HG02870 (cell line): ENCODE results near the gene LCN12.
"Not testable (repeated sequence)": the region's sequence is repeated elsewhere in the genome, so short reads cannot be mapped to it uniquely, and the experiment has no call there.

Source experiments
- ATAC-seq: cut with Tn5 transposase; IDR thresholded peaks from one replicate; pipeline ENCODE4 v1.9.1; 2021; ENCODE audit warnings: mild to moderate bottlenecking, moderate library complexity; ENCODE audit not compliant: unreplicated experiment

LCN12 gene

GRCh38 chr9:136985027-136985602, 33.0 kb downstream of the LCN12 start:
- no peak for ATAC-seq

- no peak for ATAC-seq
Observed at GRCh38 chr9:136985853-136986252, 33.8 kb downstream of the LCN12 start.

- no peak for ATAC-seq
Observed at GRCh38 chr9:136988872-136989271, 36.8 kb downstream of the LCN12 start.

- no peak for ATAC-seq
Observed at GRCh38 chr9:136990242-136990911, 38.3 kb downstream of the LCN12 start.

- ATAC-seq, result no peak
Observed at GRCh38 chr9:136991993-136992818, 40.1 kb downstream of the LCN12 start, which contains the start of gene PAXX. Gene PAXX (plus strand): TSS chr9:136992422. CDS start chr9:136992444, 22 bp downstream.

GRCh38 chr9:136992819-136993369, 40.8 kb downstream of the LCN12 start:
- ATAC-seq, result no peak

GRCh38 chr9:136994180-136994887, 42.3 kb downstream of the LCN12 start:
- no peak for ATAC-seq

- no peak for ATAC-seq
Observed at GRCh38 chr9:136994888-136995230, 42.8 kb downstream of the LCN12 start.

- ATAC-seq, result no peak
Observed at GRCh38 chr9:136995362-136995761, 43.3 kb downstream of the LCN12 start.

- ATAC-seq, result no peak
Observed at GRCh38 chr9:136995772-136996311, 43.8 kb downstream of the LCN12 start.

GRCh38 chr9:136996361-136997292, 44.6 kb downstream of the LCN12 start, which contains the start of gene CLIC3:
Gene CLIC3 (minus strand): TSS chr9:136996568. CDS start chr9:136996543, 25 bp downstream.
- no peak for ATAC-seq

- ATAC-seq, result no peak
Observed at GRCh38 chr9:136997371-136997770, 45.3 kb downstream of the LCN12 start.

GRCh38 chr9:136997830-136998234, 45.8 kb downstream of the LCN12 start:
- ATAC-seq, result no peak

GRCh38 chr9:137000177-137000930, 48.3 kb downstream of the LCN12 start:
- peak; percentile 78 for ATAC-seq

GRCh38 chr9:137001857-137002645, 50.0 kb downstream of the LCN12 start:
- no peak for ATAC-seq

GRCh38 chr9:137002646-137003041, 50.6 kb downstream of the LCN12 start:
- no peak for ATAC-seq

- ATAC-seq, result not testable (repeated sequence)
Observed at GRCh38 chr9:137004285-137004684, 52.2 kb downstream of the LCN12 start.
